ENCODE data around the gene ZNF226. TPM values are rescaled to one million over a fixed set of nuclear protein-coding genes. Genes with fewer than 3 reads are reported as not detected.
"Not testable (repeated sequence)": the region's sequence is repeated elsewhere in the genome, so short reads cannot be mapped to it uniquely, and the experiment has no call there.

Gene ZNF226
- total RNA-seq, 1 donor, result 8.1 TPM

GRCh38 chr19:44207126-44207803 lies 42.4 kb downstream of the ZNF226 start:
- peak; percentile 47 to 90 (median 87) for DNase-seq (ENCODE audit: low read depth in 2 of 3, low spot score in 2 of 3)

- peak; percentile 44 to 90 (median 88) for DNase-seq (ENCODE audit: low read depth in 2 of 3, low spot score in 2 of 3)
Measured at GRCh38 chr19:44212250-44212865, 47.5 kb downstream of the ZNF226 start, which contains the start of gene ZNF227. Gene ZNF227 (plus strand): TSS chr19:44212532. CDS start chr19:44217793, 5,261 bp downstream.

GRCh38 chr19:44212866-44213346 lies 48.0 kb downstream of the ZNF226 start:
- DNase-seq (ENCODE audit: low read depth in 2 of 3, low spot score in 2 of 3), result no peak

- DNase-seq (ENCODE audit: low read depth in 2 of 3, low spot score in 2 of 3), result not testable (repeated sequence)
Measured at GRCh38 chr19:44219926-44220325, 55.0 kb downstream of the ZNF226 start.

- not testable (repeated sequence) for DNase-seq (ENCODE audit: low read depth in 2 of 3, low spot score in 2 of 3)
Measured at GRCh38 chr19:44220761-44221160, 55.9 kb downstream of the ZNF226 start.

GRCh38 chr19:44221291-44221690 lies 56.4 kb downstream of the ZNF226 start:
- not testable (repeated sequence) for DNase-seq (ENCODE audit: low read depth in 2 of 3, low spot score in 2 of 3)

Other genes with a start within 250 kb of the ZNF226 start
- gene ZNF45, start 229.8 kb upstream of the ZNF226 start, total RNA-seq, result 12.9 TPM
- 3.8 TPM for gene ZNF221, start 213.9 kb upstream of the ZNF226 start, total RNA-seq
- 2.2 TPM for gene ZNF155, start 180.9 kb upstream of the ZNF226 start, total RNA-seq
- gene ZNF230, start 162.1 kb upstream of the ZNF226 start, total RNA-seq, result 2.4 TPM
- gene ZNF222, start 139.7 kb upstream of the ZNF226 start, total RNA-seq, result 2.7 TPM
- 3.0 TPM for gene ZNF223, start 113.1 kb upstream of the ZNF226 start, total RNA-seq
- gene ZNF284, start 92.9 kb upstream of the ZNF226 start, total RNA-seq, result 1.3 TPM
- gene ZNF224, start 70.7 kb upstream of the ZNF226 start, total RNA-seq, result 16.7 TPM
- 1.9 TPM for gene ZNF225, start 51.7 kb upstream of the ZNF226 start, total RNA-seq
- 4.6 TPM for gene ZNF234, start 23.5 kb upstream of the ZNF226 start, total RNA-seq
- 11.3 TPM for gene ZNF227, start 47.4 kb downstream of the ZNF226 start, total RNA-seq
- gene ZNF233, start 94.8 kb downstream of the ZNF226 start, total RNA-seq, result 1.3 TPM
- 4.3 TPM for gene ZNF235, start 139.9 kb downstream of the ZNF226 start, total RNA-seq
- gene ZNF112, start 191.6 kb downstream of the ZNF226 start, total RNA-seq, result 1.1 TPM
- 2.4 TPM for gene ZNF285, start 236.5 kb downstream of the ZNF226 start, total RNA-seq